GM10847 (cell line): Measurements from ENCODE around the gene SEZ6L.

Experiments used
- POLR2A ChIP-seq: IDR thresholded peaks from 2 replicates; pipeline ENCODE4 v1.6.1; 2011; ENCODE audit not compliant: insufficient read length; ENCODE audit errors: extremely low read depth

Gene SEZ6L

GRCh38 chr22:26426924-26427323, 257.7 kb downstream of the SEZ6L start:
- no peak for TF ChIP-seq POLR2A

- TF ChIP-seq POLR2A = peak; percentile 75
Observed at GRCh38 chr22:26428515-26429457, 259.5 kb downstream of the SEZ6L start, which contains the start of gene ASPHD2. TSS of gene ASPHD2 (plus strand) at chr22:26429260. CDS start at chr22:26433616, 4,356 bp downstream.

- no peak for TF ChIP-seq POLR2A
Observed at GRCh38 chr22:26429458-26430286, 260.4 kb downstream of the SEZ6L start.

GRCh38 chr22:26430600-26430999, 261.3 kb downstream of the SEZ6L start:
- no peak for TF ChIP-seq POLR2A

GRCh38 chr22:26431261-26431995, 262.2 kb downstream of the SEZ6L start:
- no peak for TF ChIP-seq POLR2A

- TF ChIP-seq POLR2A = no peak
Observed at GRCh38 chr22:26432619-26433311, 263.5 kb downstream of the SEZ6L start.
